Fibroblast of lung (primary cell): ENCODE data around the gene MECR. TPM values are rescaled to one million over a fixed set of nuclear protein-coding genes. Genes with fewer than 3 reads are reported as not detected.
"Not testable (repeated sequence)": the region's sequence is repeated elsewhere in the genome, so short reads cannot be mapped to it uniquely, and the experiment has no call there.

Experiments used
- DNase-seq, 2 donors: peaks; one replicate each; pipeline versions ENCODE4 v3.0.0 to v3.0.0-alpha.2; 2010; ENCODE audit warnings: low read depth in 2 of 2
- H2AFZ ChIP-seq: 2 replicates; pipeline ENCODE4 v1.5.1; 2012; ENCODE audit warnings: low read length, control low read depth, inconsistent platforms
- H3K27ac ChIP-seq: 2 replicates; pipeline ENCODE4 v1.5.1; 2011; ENCODE audit warnings: low read length, control low read depth; ENCODE audit not compliant: insufficient read depth
- H3K27me3 ChIP-seq: 2 replicates; pipeline ENCODE4 v1.5.1; 2011; ENCODE audit warnings: mild to moderate bottlenecking, low read length; ENCODE audit not compliant: control insufficient read depth, insufficient read depth
- H3K36me3 ChIP-seq: 2 replicates; pipeline ENCODE4 v1.5.1; 2011; ENCODE audit warnings: low read length; ENCODE audit not compliant: control insufficient read depth, insufficient read depth
- H3K4me1 ChIP-seq: 2 replicates; pipeline ENCODE4 v1.5.1; 2011; ENCODE audit warnings: low read length; ENCODE audit not compliant: control insufficient read depth, insufficient read depth; ENCODE audit errors: extremely low read depth
- H3K4me2 ChIP-seq: 2 replicates; pipeline ENCODE4 v1.5.1; 2011; ENCODE audit warnings: low read length, control low read depth; ENCODE audit not compliant: insufficient read depth; ENCODE audit errors: extremely low read depth
- H3K4me3 ChIP-seq, 4 experiments: fragments of 200-600 bp in 1 of 4; sonication (generic) in 1 of 4; replicated peaks in 1 of 4; 2 replicates each; pipeline ENCODE4 v1.5.1; 2011 to 2016; ENCODE audit warnings: low read length in 4 of 4, low read depth in 3 of 4, mild to moderate bottlenecking in 3 of 4, control low read depth in 2 of 4, inconsistent platforms in 1 of 4, mixed read lengths in 1 of 4; ENCODE audit not compliant: insufficient read depth in 1 of 4; ENCODE audit errors: control extremely low read depth in 1 of 4
- H3K79me2 ChIP-seq: 2 replicates; pipeline ENCODE4 v1.5.1; 2012; ENCODE audit warnings: mild to moderate bottlenecking, low read length, inconsistent platforms; ENCODE audit not compliant: control insufficient read depth, insufficient read depth
- H3K9ac ChIP-seq: 2 replicates; pipeline ENCODE4 v1.5.1; 2011; ENCODE audit warnings: mild to moderate bottlenecking, low read length, control low read depth; ENCODE audit not compliant: insufficient read depth
- H3K9me3 ChIP-seq: 2 replicates; pipeline ENCODE4 v1.5.1; 2012; ENCODE audit warnings: low read depth, low read length; ENCODE audit not compliant: control insufficient read depth, insufficient read depth
- H4K20me1 ChIP-seq: 2 replicates; pipeline ENCODE4 v1.5.1; 2011; ENCODE audit warnings: low read length; ENCODE audit not compliant: control insufficient read depth, insufficient read depth; ENCODE audit errors: extremely low read depth
- EZH2 ChIP-seq: IDR thresholded peaks from 2 replicates; pipeline ENCODE4 v1.5.1; 2012; ENCODE audit warnings: low read length, control low read depth, mild to moderate bottlenecking; ENCODE audit errors: missing control alignments
- polyA plus RNA-seq, 2 donors: library from polyadenylated mRNA; depleted of rRNA in 1 of 2; stranded (reverse) in 1 of 2; unstranded in 1 of 2; fragments of >200 nt; gene quantifications; 2 replicates each; pipeline ENCODE4 v1.2.1, GENCODE V29; 2011 to 2012; ENCODE audit warnings: missing spikeins in 1 of 2
- total RNA-seq: library from RNA; depleted of rRNA; stranded (reverse); fragments of >200 nt; gene quantifications from 2 replicates; pipeline ENCODE4 v1.2.1, GENCODE V29; 2014
- TF ChIP-seq, protein P1 (sequence below), 2 donors: IDR thresholded peaks in 1 of 2; conservative IDR thresholded peaks in 1 of 2; 1 replicate in 1 of 2; 2 replicates in 1 of 2; pipeline ENCODE4 v1.5.1; 2011 to 2012; ENCODE audit warnings: low read length in 2 of 2, control low read depth in 1 of 2, inconsistent platforms in 1 of 2, low read depth in 1 of 2, mild to moderate bottlenecking in 1 of 2

Gene MECR
- total and polyA plus RNA-seq, 2 donors (not counting 1 experiment from before 2014, with no cell fraction given) = 17.5 to 19.8 TPM

DNA sequence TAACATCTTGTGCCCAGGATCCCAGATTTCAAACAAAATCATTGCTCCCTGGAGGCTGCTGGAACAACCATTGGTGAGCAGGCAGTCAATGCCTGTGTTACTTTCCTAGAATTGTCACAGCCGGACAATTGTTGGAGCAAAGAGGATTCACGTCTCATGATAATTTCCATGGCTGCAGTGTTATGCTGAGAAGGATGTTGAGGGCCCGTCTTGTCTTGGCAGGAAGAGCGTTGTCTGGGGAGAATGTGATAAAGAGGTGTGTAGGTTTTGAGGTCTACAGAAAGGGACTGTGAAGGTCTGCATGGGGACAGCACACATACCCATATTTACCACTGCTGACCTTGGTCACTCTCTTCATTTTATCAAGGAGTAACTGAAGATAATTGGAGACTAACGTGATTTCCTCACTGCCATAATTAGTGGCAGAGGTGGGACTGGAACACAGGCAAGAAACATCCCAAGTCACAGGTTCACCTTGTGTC is 6.3 kb downstream of the MECR start:
- no peak overlapping the region for H3K27ac ChIP-seq
- no peaks in the 10 kb centered on the region for H3K27me3 ChIP-seq
- H3K9ac ChIP-seq = no peak overlapping the region
- no peak overlapping the region for H2AFZ ChIP-seq
- H3K4me1 ChIP-seq = no peaks in the 10 kb centered on the region
- H3K4me2 ChIP-seq = no peak overlapping the region
- H3K79me2 ChIP-seq = no peaks in the 10 kb centered on the region
- H3K36me3 ChIP-seq = no peaks in the 10 kb centered on the region
- no peak for DNase-seq
- H4K20me1 ChIP-seq = no peaks in the 10 kb centered on the region
- TF ChIP-seq, protein P1, sequence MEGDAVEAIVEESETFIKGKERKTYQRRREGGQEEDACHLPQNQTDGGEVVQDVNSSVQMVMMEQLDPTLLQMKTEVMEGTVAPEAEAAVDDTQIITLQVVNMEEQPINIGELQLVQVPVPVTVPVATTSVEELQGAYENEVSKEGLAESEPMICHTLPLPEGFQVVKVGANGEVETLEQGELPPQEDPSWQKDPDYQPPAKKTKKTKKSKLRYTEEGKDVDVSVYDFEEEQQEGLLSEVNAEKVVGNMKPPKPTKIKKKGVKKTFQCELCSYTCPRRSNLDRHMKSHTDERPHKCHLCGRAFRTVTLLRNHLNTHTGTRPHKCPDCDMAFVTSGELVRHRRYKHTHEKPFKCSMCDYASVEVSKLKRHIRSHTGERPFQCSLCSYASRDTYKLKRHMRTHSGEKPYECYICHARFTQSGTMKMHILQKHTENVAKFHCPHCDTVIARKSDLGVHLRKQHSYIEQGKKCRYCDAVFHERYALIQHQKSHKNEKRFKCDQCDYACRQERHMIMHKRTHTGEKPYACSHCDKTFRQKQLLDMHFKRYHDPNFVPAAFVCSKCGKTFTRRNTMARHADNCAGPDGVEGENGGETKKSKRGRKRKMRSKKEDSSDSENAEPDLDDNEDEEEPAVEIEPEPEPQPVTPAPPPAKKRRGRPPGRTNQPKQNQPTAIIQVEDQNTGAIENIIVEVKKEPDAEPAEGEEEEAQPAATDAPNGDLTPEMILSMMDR (conservative IDR thresholded peaks at IDR 0.05 in 1 of 2, IDR thresholded peaks at IDR 0.05 in 1 of 2; ENCODE audit: low read depth in 1 of 2, low read length in 2 of 2) = no peak
- no peak for TF ChIP-seq EZH2
- no peak overlapping the region for H3K4me3 ChIP-seq
- H3K9me3 ChIP-seq = no peaks in the 10 kb centered on the region

DNA sequence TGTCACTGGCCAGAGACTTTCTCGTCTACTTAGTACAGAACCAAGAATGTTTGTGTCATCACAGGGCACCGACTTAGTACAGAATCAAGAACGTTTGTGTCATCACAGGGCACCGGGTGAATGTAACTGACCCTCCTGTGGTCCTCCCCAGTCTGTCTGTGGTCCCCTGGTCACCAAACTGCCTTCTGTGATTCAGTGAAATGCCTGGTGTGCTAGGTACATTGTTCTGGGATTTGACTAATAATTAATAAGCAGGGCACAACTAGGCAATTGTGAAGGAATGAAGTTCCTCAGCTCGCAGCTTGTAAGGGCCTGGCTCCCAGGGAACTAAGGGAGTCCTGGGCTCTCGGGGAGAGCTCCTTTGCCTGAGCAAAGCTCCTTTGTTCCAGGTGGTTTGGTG is 7.2 kb downstream of the MECR start:
- H3K4me1 ChIP-seq = no peaks in the 10 kb centered on the region
- H3K4me2 ChIP-seq = no peak overlapping the region
- no peak for DNase-seq
- TF ChIP-seq, protein P1 (conservative IDR thresholded peaks at IDR 0.05 in 1 of 2, IDR thresholded peaks at IDR 0.05 in 1 of 2; ENCODE audit: low read depth in 1 of 2, low read length in 2 of 2) = no peak
- TF ChIP-seq EZH2 = no peak
- no peak overlapping the region for H3K4me3 ChIP-seq
- no peaks in the 10 kb centered on the region for H3K9me3 ChIP-seq
- no peak overlapping the region for H3K9ac ChIP-seq
- H3K27me3 ChIP-seq = no peaks in the 10 kb centered on the region
- H4K20me1 ChIP-seq = no peaks in the 10 kb centered on the region
- H3K79me2 ChIP-seq = no peaks in the 10 kb centered on the region
- no peak overlapping the region for H3K27ac ChIP-seq
- no peaks in the 10 kb centered on the region for H3K36me3 ChIP-seq
- no peak overlapping the region for H2AFZ ChIP-seq

DNA sequence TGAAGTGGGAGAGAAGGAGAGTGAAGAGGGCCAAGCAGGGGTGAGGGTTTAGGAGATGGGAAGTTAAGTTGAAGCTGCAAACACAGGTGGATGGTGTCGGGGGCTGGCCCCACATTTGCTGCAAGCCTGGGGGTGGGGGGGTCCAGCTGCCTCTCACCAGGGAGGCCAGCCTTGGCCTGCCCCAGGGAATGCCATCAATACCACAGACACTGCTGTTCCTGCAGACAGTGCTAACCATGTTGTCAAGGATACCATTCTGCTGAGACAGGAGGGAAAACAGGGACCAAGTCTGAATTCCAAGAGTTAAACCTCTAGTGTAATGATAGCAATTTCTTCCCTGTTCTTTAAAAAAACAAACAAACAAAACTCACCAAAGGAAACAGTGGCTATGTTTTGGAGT is 8.0 kb downstream of the MECR start:
- no peaks in the 10 kb centered on the region for H3K79me2 ChIP-seq

DNA sequence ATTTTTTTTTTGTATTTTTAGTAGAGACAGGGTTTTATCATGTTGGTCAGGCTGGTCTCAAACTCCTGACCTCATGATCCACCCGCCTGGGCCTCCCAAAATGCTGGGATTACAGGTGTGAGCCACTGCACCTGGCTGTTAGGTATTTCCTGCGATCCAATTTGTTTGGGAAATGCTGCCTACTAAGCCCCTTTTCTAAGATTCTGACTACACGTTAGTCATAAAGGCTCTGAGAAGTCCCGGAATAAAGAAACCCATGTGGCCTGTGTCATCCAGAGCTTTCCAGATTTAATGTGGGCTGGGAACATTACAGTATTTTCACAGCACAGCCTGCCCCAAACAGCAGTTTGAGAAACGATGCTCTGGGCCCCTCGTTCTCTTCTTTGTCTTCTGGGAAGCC is 8.5 kb downstream of the MECR start:
- not testable (repeated sequence) for H3K79me2 ChIP-seq, H3K4me1 ChIP-seq, H3K36me3 ChIP-seq, H3K4me2 ChIP-seq, H4K20me1 ChIP-seq, H3K9me3 ChIP-seq, H3K9ac ChIP-seq, DNase-seq, H3K27me3 ChIP-seq, H3K27ac ChIP-seq, H2AFZ ChIP-seq, H3K4me3 ChIP-seq

More for the DNA sequence above, 8.0 kb downstream of the MECR start:
- Histone ChIP-seq H3K4me1 (no peaks in the 10 kb centered on the region), H3K4me3 (no peak overlapping the region), H3K36me3 (no peaks in the 10 kb centered on the region), H2AFZ (no peak overlapping the region), H3K27me3 (no peaks in the 10 kb centered on the region), H3K9me3 (no peaks in the 10 kb centered on the region), H4K20me1 (no peaks in the 10 kb centered on the region), H3K27ac (no peak overlapping the region), H3K9ac (no peak overlapping the region), H3K4me2 (no peak overlapping the region)
- DNase-seq = peak in 1 of 2 donors; percentile 23
- TF ChIP-seq, protein P1 (conservative IDR thresholded peaks at IDR 0.05 in 1 of 2, IDR thresholded peaks at IDR 0.05 in 1 of 2; ENCODE audit: low read depth in 1 of 2, low read length in 2 of 2) = no peak
- no peak for TF ChIP-seq EZH2
